ENCODE data around the gene RHBDD1.

The RHBDD1 gene

DNA sequence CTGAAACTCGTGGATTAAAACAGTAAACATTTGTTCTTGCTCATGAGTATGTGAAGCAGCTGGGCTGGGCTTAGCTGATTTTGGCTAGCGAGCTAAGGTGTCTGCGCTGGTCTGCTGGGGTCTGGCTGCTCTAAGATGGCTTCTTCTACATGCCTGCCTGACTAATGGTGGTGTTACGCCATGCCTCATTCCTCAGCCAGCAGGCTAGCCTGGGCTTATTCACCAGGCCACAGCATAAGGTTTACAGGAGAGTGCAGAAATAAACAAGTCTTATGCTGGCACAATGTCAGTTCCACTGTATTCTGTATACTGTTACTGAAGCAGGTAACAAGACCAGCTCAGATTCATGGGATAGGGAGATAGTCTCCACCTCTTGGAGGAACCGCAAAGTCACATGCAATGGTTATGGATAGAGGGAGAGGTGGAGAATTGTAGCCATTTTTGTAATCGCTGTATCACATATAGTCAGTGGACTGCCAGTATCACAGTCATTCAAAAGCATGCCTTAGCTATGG, 80.0 kb downstream of the RHBDD1 start:
- DNase-seq (ENCODE audit: low read depth) = no peak

DNA sequence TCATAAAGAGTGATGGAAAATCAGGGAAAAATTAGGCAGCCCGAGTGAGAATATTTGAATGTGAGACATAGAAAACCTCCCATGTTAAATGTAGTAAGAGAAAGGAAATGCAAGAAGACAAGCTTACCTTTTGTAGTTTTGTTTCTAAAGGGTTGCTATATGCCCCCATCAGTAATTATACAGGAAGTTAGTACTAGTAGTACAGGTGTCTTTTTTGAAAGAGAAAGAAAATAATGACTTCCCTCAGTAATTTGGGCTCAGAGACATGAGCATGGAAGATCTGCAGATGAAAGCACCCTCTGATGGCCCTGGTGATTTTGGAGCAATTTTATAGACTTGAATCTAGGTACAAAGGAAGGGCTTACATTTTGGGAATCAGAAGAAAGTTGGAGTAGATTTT, 80.8 kb downstream of the RHBDD1 start:
- DNase-seq (ENCODE audit: low read depth) = no peak

DNA sequence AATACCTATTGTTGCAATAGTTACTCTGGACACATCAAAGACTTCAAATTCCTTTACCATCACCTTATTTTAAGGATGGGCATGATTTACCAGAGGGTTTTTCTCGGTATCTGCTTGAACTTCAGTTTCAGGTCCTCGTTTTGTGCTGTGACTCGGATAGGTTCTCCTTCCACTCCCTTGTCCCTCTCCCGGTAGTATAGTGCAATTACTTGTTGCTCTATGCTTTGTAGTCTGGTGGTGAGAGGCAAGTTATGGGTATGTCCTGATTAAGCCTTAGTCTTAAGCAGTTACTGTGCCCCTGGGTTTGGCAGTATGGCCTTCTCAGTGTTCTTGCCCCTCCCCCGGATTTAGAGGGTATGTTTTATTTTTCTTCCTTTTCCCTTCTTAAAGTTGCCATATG, 96.6 kb downstream of the RHBDD1 start:
- no peak for DNase-seq (ENCODE audit: low read depth)

DNA sequence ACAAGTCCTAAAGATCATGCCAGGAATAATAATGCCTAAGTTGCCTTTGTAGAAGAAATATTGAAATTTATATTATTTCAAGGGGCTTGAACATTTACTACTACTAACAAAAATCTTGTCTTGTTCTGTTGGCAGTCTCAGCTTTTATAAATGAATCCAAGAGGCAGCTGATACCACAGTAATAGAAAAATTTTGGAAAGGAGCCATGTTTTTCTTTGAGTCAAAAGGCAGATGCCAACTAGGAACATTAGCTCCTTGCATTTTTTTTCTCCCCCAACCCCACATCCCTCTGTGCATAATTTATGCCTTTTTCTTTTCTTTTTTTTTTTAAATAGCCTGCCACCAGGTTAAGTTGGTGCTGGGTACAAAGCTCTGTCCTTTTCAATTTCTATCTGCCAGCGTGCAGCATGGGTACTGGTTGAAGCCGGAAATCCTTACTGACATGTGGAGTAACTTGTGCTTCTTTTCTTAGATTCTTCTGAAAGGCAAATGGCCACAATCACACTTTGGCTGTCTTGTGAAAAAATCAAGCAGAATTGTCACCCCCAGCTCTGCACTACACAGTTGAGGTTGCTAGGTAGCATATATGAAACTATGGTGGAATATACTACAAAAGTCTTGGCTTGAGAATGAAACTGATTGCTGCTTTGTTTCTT, 98.8 kb downstream of the RHBDD1 start:
- no peak for DNase-seq (ENCODE audit: low read depth)

DNA sequence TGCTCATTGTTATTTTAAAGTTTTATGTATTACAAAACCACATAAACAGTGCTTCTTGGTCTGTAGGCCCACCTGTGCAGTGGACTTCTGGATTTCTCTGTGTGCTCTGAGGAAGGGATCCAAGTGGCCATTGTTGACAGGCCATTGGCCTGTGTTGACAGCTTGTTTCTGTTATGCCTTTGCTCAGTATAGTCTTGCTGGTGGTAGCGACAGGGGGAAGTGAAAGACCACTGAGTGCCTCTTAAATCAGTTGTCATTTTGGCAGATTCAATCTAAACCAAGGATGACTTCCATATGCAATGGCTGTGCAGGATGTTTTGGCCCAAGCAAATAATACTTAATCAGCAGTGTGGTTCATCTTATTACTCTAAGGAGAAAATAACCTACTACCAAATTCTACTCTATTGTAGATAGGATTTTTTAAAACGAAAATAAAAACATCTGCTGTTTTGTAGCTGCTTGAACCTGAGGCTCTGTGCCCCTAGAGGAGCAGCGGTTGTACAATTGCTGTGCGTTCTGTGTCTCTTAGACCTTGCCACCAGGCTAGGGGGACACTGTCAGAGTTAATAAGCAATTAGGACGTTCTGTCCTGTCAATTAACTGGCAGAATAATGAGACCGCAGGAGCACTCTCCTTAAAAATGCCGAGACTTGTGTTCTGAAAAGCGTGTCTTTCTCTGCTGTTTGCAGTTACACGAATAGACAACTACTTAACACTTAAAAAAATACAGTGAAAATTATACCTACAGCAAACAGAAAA, 108.2 kb downstream of the RHBDD1 start:
- DNase-seq (ENCODE audit: low read depth) = no peak

DNA sequence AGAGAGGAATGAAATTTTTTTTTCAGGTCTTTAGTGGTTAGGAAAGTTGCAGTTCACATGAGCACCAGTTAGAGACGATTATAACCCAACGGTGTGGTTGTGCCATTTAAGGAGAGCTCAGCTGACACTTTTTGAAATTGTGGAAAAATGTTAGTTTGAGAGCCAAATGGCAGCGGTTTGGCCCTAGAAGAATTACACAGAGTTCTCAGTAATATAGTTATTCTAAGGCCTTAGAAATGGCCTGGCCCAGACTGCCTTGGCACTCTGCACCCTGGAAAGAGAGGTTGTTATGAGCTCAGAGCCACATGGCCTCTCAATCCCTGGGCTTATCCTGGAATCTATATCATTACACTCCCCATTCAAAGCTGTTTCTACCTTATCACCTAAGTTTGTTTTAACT, 117.4 kb downstream of the RHBDD1 start:
- no peak for DNase-seq (ENCODE audit: low read depth)

DNA sequence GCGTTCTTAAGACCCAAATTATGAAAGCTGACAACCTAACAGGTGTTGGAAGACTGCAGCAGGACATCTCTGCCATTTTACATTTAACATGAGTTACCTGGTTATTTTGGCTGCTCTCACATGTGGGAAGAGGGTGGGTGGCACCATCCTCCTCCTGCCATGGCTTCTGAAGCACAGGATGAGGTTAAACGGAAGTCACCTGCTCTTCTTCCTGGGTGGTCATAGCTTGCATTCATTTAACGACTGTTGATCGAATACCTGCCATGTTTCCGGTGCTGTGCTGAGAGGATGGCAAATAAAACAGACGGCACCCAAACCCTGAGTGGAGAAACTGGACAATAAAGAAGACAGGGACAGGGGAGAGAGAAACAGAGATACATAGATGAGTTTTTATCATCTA, 118.0 kb downstream of the RHBDD1 start:
- DNase-seq (ENCODE audit: low read depth) = no peak

DNA sequence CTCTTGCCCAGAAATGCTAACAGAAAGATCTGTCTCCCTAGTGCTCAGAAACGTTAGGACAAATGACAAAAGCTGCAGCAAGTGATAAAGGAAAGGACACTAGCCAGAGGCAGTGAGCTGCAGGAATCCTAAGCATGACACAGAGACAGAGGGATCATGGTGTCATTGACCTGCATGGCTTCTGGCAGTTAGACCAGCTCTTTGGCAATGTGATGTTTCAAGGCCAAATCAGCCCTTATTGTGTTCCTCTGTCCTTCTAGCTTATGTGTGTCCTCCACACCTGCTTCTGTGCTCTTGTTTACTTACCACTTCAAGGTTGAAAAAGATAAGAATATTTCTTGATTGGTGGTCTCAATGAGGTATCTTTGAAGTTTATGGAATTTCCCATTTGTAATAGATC, 120.8 kb downstream of the RHBDD1 start:
- no peak for DNase-seq (ENCODE audit: low read depth)

DNA sequence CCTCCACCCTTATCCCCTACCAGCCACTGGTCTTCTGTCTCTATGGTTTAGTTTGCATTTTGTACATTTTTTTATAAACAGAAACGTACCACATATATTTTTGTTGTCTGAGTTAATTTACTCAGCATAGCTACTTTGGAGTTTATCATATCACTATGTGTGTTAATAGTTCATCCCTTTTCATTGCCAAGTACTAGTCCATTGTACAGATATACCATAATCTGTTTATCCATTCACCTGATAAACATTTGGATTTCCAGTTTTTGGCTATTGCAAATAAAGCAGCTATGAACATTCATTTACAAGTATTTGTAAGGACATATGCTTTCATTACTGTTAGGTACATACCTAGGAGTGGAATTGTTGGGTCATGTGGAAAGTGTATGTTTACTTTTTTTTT, 123.6 kb downstream of the RHBDD1 start:
- DNase-seq (ENCODE audit: low read depth) = no peak

GRCh38 chr2:226962176-226962773, 126.4 kb downstream of the RHBDD1 start:
- DNase-seq (ENCODE audit: low read depth) = no peak

DNA sequence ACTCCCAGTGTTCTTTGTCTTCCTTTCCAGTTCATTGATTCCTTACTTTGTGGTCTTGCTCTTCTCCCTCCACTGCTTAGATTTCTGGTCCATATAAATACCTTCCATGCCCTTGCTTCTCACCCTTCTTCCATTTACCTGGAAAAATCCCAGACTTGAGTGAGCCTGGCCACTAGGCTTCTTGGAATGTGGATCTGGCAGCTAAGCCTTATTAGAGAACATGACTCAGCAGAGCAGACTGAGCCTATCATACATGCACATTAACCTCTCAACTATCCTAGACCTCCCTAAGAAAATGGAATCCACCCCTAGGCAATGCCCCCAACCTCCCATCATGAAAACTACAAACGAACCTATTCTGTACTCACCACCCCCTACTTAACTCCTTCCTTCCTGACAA, 127.7 kb downstream of the RHBDD1 start:
- DNase-seq (ENCODE audit: low read depth) = no peak

GRCh38 chr2:226965376-226965775, 129.5 kb downstream of the RHBDD1 start:
- DNase-seq (ENCODE audit: low read depth) = no peak

DNA sequence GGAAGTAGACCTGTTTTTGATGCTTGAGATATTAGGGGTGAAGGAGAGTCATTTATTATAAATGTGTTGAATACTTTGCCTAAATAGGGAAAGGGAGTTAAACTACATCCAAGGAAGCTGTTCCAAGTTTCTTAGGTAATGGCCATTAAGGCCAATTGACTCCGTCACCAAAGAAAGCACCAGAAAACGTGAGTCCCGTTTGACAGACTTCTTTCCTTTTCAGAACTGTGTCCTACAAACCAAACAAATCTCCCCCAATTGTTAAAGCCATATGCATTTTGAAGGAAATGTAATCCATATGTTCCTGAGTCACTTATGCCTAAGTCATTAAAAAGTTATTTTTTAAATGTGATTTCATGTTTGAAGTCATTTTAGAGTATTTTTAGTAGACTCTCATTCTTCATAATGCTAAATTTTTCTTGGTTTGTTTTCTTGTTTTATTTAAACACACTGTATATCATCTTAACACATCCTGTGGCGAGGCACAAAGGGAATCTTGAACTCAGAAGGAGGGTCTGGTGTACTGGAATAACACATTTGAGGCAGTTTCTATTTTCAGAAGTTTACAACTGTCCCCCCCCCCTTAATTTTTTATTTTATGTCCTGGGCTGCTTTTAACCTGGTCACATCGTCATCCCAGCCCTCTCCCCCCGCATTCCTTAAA, 133.7 kb downstream of the RHBDD1 start:
- no peak for DNase-seq (ENCODE audit: low read depth)

DNA sequence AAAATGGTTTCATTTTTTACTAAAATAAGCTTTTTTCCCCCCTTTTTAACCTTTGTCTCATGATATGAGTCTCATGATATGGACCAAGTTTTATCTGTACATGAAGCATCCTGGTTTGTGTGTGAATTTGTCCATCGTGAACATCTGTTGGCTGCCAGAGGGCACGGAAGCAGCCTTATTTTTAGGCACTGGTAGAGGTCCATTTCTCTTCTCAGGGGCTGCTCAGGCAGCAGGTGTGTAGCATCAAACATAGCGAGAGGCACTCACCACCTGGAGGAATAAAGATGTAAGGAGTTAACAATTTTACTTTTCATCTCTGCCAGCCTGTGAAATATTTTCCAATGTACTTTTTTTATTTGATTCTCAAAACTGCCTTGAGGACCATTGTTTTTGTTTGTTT, 134.5 kb downstream of the RHBDD1 start:
- DNase-seq (ENCODE audit: low read depth) = no peak

- no peak for DNase-seq (ENCODE audit: low read depth)
Measured at GRCh38 chr2:226971084-226971483, 135.2 kb downstream of the RHBDD1 start.

- no peak for DNase-seq (ENCODE audit: low read depth)
Measured at GRCh38 chr2:226971770-226972169, 135.9 kb downstream of the RHBDD1 start.

GRCh38 chr2:226973816-226974215, 138.0 kb downstream of the RHBDD1 start:
- DNase-seq (ENCODE audit: low read depth) = no peak

DNA sequence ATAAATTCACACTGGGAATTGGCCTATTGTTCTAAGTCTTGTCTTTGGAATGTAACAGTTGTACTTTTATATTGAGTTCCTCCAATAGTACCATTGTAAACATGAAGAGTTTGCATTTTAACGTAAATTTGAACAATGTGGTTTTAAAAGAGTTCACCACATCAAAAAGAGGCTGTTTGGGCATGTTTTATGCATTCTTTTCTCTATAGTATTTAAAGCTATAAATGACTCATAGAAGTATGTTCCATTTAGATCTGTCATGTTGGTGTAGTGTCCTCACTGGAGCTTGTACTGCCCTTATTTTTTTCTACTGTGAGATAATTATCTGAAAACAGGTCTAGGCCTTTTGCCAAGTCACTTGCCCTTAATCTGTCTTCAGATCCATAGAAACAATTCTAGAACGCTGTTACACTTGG, 141.9 kb downstream of the RHBDD1 start:
- no peak for DNase-seq (ENCODE audit: low read depth)

GRCh38 chr2:226978300-226978699, 142.4 kb downstream of the RHBDD1 start:
- DNase-seq (ENCODE audit: low read depth) = no peak

DNA sequence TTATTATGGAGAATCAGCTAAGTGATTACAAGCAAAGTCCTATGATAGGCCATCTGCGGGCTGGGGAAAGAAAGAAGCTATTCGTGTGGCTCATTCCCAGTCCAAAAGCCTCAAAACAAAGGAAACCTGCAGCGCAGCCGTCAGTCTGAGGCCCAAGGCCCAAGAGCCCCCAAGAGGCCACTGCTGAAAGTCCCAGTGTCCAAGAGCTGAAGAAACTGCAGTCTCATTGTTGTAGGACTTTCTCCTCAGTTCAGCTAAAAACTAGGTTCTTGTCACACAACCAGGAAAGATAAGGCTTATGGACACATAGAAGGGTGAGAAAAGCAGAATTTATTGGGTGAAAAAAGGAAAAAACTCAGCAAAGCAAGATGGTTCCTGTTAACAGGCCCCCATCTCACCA, 143.2 kb downstream of the RHBDD1 start:
- DNase-seq (ENCODE audit: low read depth) = no peak

DNA sequence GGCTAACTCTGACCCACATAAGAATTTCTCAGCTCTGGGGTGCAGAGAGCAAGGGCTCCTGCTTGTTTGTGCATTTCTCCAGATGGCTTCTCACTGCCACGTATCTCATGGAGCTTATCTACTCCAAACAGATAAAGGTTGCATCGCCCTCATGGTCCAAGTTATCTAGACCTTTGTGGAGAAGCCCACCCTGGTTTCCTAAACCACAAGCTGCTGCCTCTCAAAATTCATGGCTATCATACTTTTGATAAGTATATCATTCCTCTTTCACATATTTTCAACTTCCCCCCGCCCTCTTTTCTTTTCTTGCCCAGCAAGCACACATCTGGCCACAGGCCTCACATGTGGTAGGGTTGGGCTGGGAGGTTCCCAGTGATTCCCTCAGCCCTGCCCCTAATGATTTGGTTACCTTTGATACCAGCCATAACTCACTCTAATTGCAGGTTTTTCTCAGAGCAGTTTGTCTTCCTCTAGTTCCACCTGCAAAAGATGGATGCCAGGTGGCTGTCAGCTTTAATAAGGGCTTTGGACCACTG, 146.0 kb downstream of the RHBDD1 start:
- no peak for DNase-seq (ENCODE audit: low read depth)

All from T-helper 22 cell (primary cell).